Mesodermal cell (in vitro differentiated cells): ENCODE results near the gene AREL1.

ENCODE experiments used
- H3K27ac ChIP-seq: 2 replicates; pipeline ENCODE4 v1.7.0; 2013; ENCODE audit warnings: mild to moderate bottlenecking, low read depth, low read length, moderate library complexity; ENCODE audit not compliant: severe bottlenecking
- H3K36me3 ChIP-seq: 2 replicates; pipeline ENCODE4 v1.7.1; 2013; ENCODE audit warnings: mild to moderate bottlenecking, low read length, moderate library complexity; ENCODE audit not compliant: control insufficient read depth, insufficient read depth
- H3K4me1 ChIP-seq: one replicate; pipeline ENCODE4 v1.7.1; 2013; ENCODE audit warnings: mild to moderate bottlenecking, low read length; ENCODE audit not compliant: insufficient read depth, control insufficient read depth, poor library complexity, severe bottlenecking
- H3K4me3 ChIP-seq: 2 replicates; pipeline ENCODE4 v1.7.0; 2013; ENCODE audit warnings: low read length, control low read depth, mild to moderate bottlenecking; ENCODE audit not compliant: insufficient read depth, poor library complexity, severe bottlenecking; ENCODE audit errors: extremely low read depth
- H3K9me3 ChIP-seq: 2 replicates; pipeline ENCODE4 v1.7.1; 2013; ENCODE audit warnings: mild to moderate bottlenecking, low read length, moderate library complexity; ENCODE audit not compliant: control insufficient read depth
- WGBS, 2 experiments: methylation state at CpG; one replicate each; pipeline ENCODE4 v1.1.5; 2013; ENCODE audit warnings: missing lambda C conversion rate in 2 of 2; ENCODE audit not compliant: insufficient coverage in 2 of 2; 5-methylcytosine and 5-hydroxymethylcytosine counted together

AREL1 gene

GRCh38 chr14:74637178-74637550 lies 75.7 kb downstream of the AREL1 start:
- H3K27ac ChIP-seq, result peak overlapping the region; percentile 64
- WGBS, 2 experiments, result 29 to 32% methylated on average over 2 to 3 of the region's 3 CpGs

GRCh38 chr14:74636424-74637177 lies 76.3 kb downstream of the AREL1 start:
- Histone ChIP-seq H3K36me3 (no peaks in the 10 kb centered on the region), H3K4me1 (peaks cover 47% of the 10 kb centered on the region), H3K9me3 (no peaks in the 10 kb centered on the region), H3K27ac (peak overlapping the region; percentile 64), H3K4me3 (no peak overlapping the region)
- WGBS, 2 experiments, result 86 to 87% methylated on average over 4 to 5 of the region's 10 CpGs

More at GRCh38 chr14:74637178-74637550, 75.7 kb downstream of the AREL1 start:
- H3K36me3 ChIP-seq, result no peaks in the 10 kb centered on the region
- H3K4me1 ChIP-seq, result peaks cover 41% of the 10 kb centered on the region
- H3K4me3 ChIP-seq, result no peak overlapping the region
- no peaks in the 10 kb centered on the region for H3K9me3 ChIP-seq

GRCh38 chr14:74635847-74636246 lies 77.0 kb downstream of the AREL1 start:
- Histone ChIP-seq H3K4me1 (peaks cover 53% of the 10 kb centered on the region), H3K36me3 (no peaks in the 10 kb centered on the region), H3K4me3 (no peak overlapping the region), H3K9me3 (no peaks in the 10 kb centered on the region), H3K27ac (no peak overlapping the region)
- 86 to 97% methylated on average over 3 of the region's 3 CpGs for WGBS, 2 experiments

- 71 to 93% methylated on average over 1 to 2 of the region's 2 CpGs for WGBS, 2 experiments
- no peaks in the 10 kb centered on the region for H3K36me3 ChIP-seq
- H3K9me3 ChIP-seq, result no peaks in the 10 kb centered on the region
- H3K27ac ChIP-seq, result no peak overlapping the region
- no peak overlapping the region for H3K4me3 ChIP-seq
- H3K4me1 ChIP-seq, result peaks cover 53% of the 10 kb centered on the region
Observed at GRCh38 chr14:74634964-74635363, 77.9 kb downstream of the AREL1 start.

- no CpG with 5 or more reads among the region's 1 CpG for WGBS, 2 experiments
- H3K36me3 ChIP-seq, result no peaks in the 10 kb centered on the region
- no peak overlapping the region for H3K27ac ChIP-seq
- peaks cover 53% of the 10 kb centered on the region for H3K4me1 ChIP-seq
- H3K4me3 ChIP-seq, result no peak overlapping the region
- H3K9me3 ChIP-seq, result no peaks in the 10 kb centered on the region
Observed at GRCh38 chr14:74634481-74634880, 78.4 kb downstream of the AREL1 start.

- H3K9me3 ChIP-seq, result no peaks in the 10 kb centered on the region
- no peak overlapping the region for H3K4me3 ChIP-seq
- 90 to 93% methylated on average over 11 to 15 of the region's 15 CpGs for WGBS, 2 experiments
- H3K4me1 ChIP-seq, result peaks cover 31% of the 10 kb centered on the region
- no peaks in the 10 kb centered on the region for H3K36me3 ChIP-seq
- H3K27ac ChIP-seq, result no peak overlapping the region
Observed at GRCh38 chr14:74630881-74631690, 81.8 kb downstream of the AREL1 start.

GRCh38 chr14:74628418-74628817 lies 84.5 kb downstream of the AREL1 start:
- H3K36me3 ChIP-seq, result no peaks in the 10 kb centered on the region
- no peak overlapping the region for H3K4me3 ChIP-seq
- H3K27ac ChIP-seq, result no peak overlapping the region
- peaks cover 17% of the 10 kb centered on the region for H3K4me1 ChIP-seq
- 92 to 94% methylated on average over 5 of the region's 5 CpGs for WGBS, 2 experiments
- no peaks in the 10 kb centered on the region for H3K9me3 ChIP-seq

- no peaks in the 10 kb centered on the region for H3K36me3 ChIP-seq
- WGBS, 2 experiments, result 95 to 97% methylated on average over 7 to 8 of the region's 8 CpGs
- peaks cover 13% of the 10 kb centered on the region for H3K4me1 ChIP-seq
- no peaks in the 10 kb centered on the region for H3K9me3 ChIP-seq
- H3K27ac ChIP-seq, result no peak overlapping the region
- H3K4me3 ChIP-seq, result no peak overlapping the region
Observed at GRCh38 chr14:74627076-74627475, 85.8 kb downstream of the AREL1 start.

- 90 to 95% methylated on average over 3 to 4 of the region's 5 CpGs for WGBS, 2 experiments
- Histone ChIP-seq H3K4me3 (no peak overlapping the region), H3K36me3 (no peaks in the 10 kb centered on the region), H3K4me1 (peaks cover 50% of the 10 kb centered on the region), H3K27ac (no peak overlapping the region), H3K9me3 (no peaks in the 10 kb centered on the region)
Observed at GRCh38 chr14:74622257-74622656, 90.6 kb downstream of the AREL1 start.

GRCh38 chr14:74621556-74621955 lies 91.3 kb downstream of the AREL1 start:
- Histone ChIP-seq H3K27ac (peak overlapping the region; percentile 84), H3K4me1 (peaks cover 55% of the 10 kb centered on the region), H3K4me3 (no peak overlapping the region), H3K36me3 (no peaks in the 10 kb centered on the region), H3K9me3 (no peaks in the 10 kb centered on the region)
- WGBS, 2 experiments, result 79 to 91% methylated on average over 3 to 6 of the region's 6 CpGs

GRCh38 chr14:74620923-74621322 lies 92.0 kb downstream of the AREL1 start:
- Histone ChIP-seq H3K4me3 (no peak overlapping the region), H3K4me1 (peaks cover 61% of the 10 kb centered on the region), H3K36me3 (no peaks in the 10 kb centered on the region), H3K9me3 (no peaks in the 10 kb centered on the region), H3K27ac (peak overlapping the region; percentile 84)
- 87 to 95% methylated on average over 3 of the region's 3 CpGs for WGBS, 2 experiments
